ENCODE measurements around the gene EREG.
"Not testable (repeated sequence)": the region's sequence is repeated elsewhere in the genome, so short reads cannot be mapped to it uniquely, and the experiment has no call there.

Gene EREG

DNA sequence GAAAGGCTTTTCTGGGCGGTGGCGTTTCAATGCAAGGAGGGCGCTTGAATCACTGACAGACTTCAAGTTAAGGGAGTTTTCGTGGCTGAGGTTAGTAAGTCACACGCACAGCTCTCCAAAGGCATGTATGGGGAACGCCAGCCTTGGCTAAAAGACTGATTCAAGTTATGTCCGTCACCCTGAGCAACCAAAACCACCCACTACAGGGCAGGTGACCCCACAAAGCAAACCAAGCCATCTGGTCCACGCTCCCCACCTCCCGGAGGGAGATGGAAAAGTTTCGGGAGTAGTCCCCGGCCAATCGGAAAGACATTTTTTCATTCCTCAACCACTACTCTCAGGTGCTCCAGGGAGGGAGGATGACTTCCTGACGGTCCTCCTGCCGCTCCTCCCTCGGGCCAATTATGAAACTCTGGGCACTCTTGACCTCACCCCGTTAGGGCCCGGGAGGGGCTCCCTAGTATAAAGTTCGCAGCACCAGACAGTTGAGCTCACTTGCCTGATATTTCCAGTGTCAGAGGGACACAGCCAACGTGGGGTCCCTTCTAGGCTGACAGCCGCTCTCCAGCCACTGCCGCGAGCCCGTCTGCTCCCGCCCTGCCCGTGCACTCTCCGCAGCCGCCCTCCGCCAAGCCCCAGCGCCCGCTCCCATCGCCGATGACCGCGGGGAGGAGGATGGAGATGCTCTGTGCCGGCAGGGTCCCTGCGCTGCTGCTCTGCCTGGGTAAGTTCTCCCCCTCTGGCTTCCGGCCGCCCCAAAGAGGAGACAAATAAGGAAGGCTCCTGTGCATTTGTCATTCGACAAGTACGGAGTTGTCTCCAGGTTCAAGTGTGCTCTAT lies at the start of gene EREG:
Gene EREG (plus strand): TSS at position 494 of the 840 bp plus-strand sequence. CDS start 164 bp downstream, at position 658.
- peak; percentile 1 for DNase-seq

DNA sequence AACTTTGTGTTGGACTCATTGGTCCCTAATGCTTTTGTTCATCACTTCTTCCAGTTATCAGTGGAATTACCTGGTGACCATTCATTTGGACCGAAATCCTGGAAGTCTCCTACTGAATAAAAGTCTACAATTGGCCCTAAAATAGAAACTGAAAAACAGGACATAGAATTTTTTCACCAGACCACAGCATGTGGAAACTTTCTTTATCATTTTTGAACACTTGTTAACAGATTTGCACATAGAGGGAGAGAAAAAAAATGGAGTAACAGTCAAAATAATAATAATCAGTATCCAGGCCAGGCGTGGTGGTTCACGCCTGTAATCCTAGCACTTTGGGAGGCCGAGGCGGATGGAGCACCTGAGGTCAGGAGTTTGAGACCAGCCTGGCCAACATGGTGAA lies 49.6 kb upstream of the EREG start:
- no peak for DNase-seq

GRCh38 chr4:74316397-74316796 lies 48.5 kb upstream of the EREG start:
- no peak for DNase-seq

DNA sequence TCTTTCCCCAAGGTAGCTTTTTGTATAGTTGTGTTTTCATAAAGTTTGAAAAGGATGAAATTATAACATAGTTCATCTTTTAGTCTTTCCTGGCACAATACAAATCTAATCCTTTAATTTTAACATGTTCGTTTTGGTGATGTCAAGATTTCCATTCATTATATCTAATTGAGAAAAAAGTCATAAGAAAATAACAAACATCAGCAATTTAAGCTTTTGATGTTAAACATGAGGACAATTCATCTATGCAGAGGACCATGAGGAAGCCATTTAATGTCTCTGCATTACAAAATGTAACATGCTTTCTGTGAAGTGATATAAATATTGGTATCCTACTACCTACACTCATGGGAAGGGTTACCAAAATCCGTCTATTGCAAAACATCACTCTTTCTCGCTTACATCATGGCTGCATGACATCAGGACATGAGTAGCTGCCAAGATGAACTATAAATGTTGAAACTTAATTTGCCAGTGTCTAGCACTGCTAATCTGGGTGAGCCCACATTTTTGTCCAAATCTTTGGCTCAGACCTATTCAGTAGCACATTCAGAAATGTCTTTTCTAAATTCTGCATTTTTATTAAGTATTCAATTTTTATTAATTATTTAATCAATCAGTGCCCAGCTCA lies 47.2 kb upstream of the EREG start:
- DNase-seq, result no peak

DNA sequence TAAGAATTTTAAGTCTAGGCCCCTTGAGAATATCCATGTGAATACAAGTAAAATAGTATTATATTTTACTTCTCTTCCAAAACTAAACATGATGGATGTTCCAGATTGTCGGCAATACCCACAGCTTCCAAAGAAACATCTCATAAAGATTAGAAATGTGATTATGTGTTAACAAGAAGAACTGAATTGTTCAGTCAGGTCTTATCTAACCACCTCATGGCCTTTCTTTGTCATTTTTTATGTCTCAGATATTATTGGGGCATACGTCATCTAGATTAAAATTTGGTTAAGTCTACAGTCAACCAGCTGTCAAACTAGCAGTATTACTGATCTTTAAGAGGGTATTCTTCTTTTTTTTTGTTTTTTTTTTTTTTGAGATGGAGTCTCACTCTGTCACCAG lies 46.7 kb upstream of the EREG start:
- no peak for DNase-seq

DNA sequence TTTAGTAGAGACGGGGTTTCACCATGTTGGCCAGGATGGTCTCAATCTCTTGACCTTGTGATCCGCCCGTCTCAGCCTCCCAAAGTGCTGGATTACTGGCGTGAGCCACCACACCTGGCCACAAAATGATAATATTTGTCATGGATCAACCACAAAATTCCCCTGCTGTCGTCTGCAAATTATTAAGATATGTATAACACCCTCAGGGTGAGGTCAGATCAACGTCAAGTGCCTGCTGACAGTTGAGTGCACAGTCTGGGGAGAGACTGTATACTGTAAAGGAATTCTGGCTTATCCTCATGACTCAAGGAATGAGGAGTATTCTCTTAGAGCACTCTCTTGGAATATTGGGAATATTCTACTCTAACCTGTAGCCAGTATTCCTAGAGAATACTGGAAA lies 45.5 kb upstream of the EREG start:
- no peak for DNase-seq

DNA sequence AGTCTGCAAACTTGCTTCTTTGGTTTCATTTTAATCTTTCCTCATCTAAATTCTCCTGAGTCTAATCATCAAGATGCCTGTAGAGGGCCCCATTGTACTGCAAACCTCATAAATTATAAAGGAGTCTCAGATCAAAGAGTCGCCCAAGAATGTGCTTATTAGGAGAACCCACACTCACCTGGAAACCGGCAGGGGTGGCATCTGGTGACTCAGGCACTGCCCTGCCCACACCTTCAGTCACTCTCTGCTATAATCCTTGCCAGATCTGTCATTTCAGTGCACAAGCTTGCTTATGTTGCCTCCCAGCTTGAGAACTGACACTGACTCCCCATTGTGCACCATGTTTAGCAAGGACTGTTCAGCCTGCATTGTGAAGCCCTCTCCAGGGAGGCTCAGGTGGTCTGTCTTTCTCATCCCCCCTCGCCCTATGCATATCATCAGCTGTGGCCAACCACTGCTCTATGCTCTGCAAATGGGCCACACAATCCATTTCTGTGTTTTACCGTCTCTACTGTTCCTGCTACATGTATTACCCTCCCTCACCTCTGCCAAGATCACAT lies 44.3 kb upstream of the EREG start:
- DNase-seq, result peak; percentile 33

GRCh38 chr4:74322301-74322700 lies 42.6 kb upstream of the EREG start:
- no peak for DNase-seq

GRCh38 chr4:74323663-74324062 lies 41.3 kb upstream of the EREG start:
- DNase-seq, result no peak

DNA sequence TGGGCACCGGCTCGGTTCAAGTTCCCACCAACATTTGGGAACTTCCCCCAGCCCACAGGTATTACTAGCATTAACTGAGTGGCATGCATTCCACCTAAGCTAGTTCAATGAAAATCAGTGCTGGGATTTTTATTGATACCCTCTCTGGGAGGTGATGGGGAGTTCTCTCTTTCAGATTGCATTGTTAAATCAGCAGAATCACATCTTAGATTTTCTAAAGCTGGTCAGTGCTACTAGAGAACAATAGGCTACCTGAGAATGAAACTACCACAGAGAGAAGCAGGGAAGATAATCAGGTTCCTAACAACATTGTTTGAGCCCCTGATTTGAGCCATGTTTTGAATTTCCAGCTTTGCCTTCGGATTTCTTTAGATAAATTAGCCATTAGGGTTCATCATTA lies 40.7 kb upstream of the EREG start:
- DNase-seq, result no peak

DNA sequence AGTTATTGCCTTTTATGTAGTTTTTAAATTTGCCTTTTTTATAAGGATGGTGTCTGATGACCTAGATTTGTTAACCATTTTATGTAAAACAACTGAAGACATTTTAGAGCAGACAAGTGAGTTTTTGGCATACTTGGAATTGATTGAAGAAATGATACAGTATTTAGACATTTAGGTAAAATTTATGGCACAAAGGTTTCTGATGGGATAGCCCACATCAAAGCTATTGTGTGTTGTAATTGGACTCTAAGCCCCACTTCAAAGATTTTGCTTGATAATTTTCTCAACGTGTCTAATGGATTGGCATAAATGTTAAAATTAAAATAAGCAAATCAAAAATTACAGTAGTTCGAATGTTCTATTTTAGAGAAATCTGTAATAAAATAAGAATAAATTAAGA lies 39.1 kb upstream of the EREG start:
- DNase-seq, result no peak

DNA sequence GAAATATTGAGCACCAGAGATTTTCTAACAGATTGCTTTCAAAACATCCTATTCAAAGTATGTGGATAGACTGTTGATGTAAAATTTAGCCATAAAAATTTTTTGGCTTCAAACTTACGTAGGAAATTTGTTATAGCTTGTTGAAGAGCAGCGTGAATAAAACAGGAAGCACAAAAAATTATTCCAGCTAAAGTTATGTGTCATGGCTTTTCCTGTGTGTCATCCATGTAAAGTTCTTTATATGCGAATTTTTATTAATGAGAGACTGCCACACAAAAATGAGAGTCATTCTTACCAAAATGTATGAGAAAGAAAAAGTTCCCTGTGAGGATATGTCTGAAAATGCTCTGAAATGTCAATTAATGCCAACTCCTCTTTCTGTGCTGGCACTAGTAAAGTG lies 37.2 kb upstream of the EREG start:
- no peak for DNase-seq

DNA sequence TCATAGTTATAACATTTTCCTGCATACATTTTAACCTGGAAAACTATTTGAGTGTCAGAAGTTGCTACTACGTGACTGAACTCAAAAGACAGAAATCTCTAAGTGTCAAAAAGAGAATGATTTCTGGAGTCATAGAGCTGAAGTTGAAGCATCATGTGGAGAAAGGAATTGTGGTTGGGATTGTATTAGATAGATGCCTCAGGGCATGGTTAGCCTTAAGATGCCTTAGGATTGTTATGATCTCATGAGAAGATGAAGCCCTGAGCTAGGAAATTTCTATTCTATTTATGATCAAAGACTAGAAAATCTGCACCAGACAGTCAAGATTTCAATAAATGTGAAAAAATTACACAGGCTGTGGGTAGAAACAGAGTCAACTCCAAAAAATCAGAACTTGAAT lies 36.4 kb upstream of the EREG start:
- DNase-seq, result no peak

DNA sequence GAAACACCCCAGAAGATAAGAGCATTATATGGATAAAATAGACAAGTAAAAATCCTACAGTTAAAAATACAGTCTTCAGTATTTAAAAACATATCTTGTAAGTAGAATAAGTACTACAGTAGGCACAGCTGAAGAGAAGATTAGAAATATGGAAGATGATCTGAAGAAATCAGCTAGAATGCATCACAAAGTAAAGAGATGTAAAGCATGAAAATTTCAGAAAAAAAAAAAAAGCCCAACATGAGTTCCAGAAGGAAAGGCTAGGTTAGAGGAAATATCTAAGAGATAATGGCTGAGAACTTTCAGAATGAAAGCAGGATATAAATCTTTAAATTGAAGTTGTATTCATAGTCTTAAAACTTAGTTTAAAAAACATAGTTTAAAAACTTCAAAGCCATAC lies 35.6 kb upstream of the EREG start:
- no peak for DNase-seq

- no peak for DNase-seq
Observed at GRCh38 chr4:74330295-74330750, 34.6 kb upstream of the EREG start.

DNA sequence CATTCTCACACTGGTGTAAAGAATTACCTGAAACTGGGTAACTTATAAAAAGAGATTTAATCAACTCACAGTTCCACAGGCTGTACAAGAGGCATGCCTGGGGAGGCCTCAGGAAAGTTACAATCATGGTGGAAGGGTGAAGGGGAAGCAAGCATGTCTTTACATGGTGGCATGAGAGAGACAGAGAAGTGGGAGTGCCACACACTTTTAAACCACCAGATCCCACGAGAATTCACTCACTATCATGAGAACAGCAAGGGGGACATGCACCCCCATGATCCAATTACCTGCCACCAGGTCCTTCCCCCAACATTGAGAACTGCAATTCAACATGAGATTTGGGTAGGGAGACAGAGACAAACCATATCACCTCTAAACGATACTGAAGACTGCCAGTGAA lies 33.7 kb upstream of the EREG start:
- DNase-seq, result no peak

DNA sequence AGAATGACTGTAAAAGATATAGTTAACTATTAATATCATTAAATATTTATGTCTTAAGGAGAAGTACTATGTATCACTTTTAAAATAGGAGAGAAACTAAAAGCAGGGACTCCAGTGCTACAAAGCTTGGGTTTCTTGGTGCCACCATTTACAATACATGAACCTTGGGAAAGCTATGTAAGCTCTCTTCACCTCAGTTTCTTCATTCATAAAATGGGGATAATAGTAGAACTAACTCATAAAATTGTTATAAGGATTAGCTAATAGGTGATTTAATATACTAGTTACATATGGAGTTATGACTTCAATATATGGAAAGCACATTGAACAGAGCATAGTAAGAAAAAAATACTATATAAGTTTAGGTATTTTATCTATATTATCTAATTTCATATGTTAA lies 33.0 kb upstream of the EREG start:
- DNase-seq, result no peak

DNA sequence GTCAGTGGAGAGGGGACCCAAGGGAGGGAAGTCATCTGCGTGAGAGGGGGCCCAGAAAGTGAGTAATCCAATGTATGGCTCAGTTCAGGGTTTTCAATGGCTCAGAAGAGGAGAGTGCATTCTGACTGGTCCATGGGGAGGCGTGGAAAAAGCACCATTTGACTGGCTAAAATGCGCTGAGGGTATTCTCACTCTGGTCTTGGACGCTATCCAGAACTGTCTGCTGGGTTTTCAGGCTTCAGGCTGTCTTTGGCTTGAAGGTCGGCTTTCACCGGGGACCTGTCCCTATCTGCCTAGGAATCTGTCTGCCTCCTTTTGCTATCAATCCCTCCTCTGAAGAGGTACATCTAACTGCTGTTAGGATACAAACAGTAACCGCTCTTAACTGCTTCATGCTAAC lies 30.3 kb upstream of the EREG start:
- no peak for DNase-seq

DNA sequence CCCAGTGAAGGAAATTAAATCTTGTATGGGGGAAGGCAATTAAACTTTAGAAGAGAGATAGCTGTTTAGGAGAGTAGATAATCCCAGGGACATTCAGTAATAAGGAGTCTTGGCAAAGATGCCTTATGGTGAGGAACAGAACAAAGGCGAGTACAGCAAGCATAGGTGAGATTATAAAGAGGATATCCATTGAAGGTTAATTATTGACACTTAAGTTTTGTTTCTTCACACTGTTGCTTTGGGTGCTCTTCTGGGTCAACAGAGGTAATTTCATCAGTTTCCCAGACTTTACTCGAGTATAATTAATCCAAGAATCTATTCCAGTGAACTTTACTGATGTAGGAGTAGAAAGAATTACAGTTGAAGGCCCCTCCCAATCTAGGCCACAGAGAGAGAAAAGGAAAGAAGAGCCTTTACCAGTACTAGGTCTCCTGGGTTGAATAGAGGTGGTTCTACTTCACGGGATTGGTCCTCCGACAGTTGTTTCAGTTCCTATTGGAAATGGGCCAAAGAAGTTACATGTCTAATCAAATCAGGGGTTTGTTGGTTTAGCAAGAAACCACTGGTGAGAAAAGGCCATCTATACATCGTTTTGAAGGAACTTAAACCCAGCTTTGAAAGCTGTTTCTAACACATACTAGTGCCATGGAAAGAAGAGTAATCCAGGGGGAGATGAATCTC lies 29.5 kb upstream of the EREG start:
- DNase-seq, result no peak

- DNase-seq, result no peak
Observed at GRCh38 chr4:74338792-74339333, 26.1 kb upstream of the EREG start.

GRCh38 chr4:74339501-74339900 lies 25.4 kb upstream of the EREG start:
- DNase-seq, result no peak

- DNase-seq, result not testable (repeated sequence)
Observed at GRCh38 chr4:74340421-74340820, 24.5 kb upstream of the EREG start.

GRCh38 chr4:74344031-74344430 lies 20.9 kb upstream of the EREG start:
- DNase-seq, result no peak
